Measurements from ENCODE around the gene TNK2. TPM values are rescaled to one million over a fixed set of nuclear protein-coding genes. Genes with fewer than 3 reads are reported as not detected.

The TNK2 gene
- total RNA-seq, 1 donor from 2014 or later: 46.2 TPM

- H3K27ac Mint-ChIP-seq (ENCODE audit: unreplicated experiment): no peak overlapping the region
- peak; percentile 15 for DNase-seq
- peaks cover 15% of the 10 kb centered on the region for H3K4me1 Mint-ChIP-seq (ENCODE audit: low read depth, unreplicated experiment)
- peaks cover 3% of the 10 kb centered on the region for H3K9me3 Mint-ChIP-seq (ENCODE audit: unreplicated experiment)
- H3K4me3 Mint-ChIP-seq (ENCODE audit: unreplicated experiment): peak overlapping the region; percentile 38
- peaks cover 3% of the 10 kb centered on the region for H3K27me3 Mint-ChIP-seq (ENCODE audit: unreplicated experiment)
- no peak for TF ChIP-seq CTCF (IDR thresholded peaks at IDR 0.05; ENCODE audit: partially characterized antibody, unreplicated experiment)
- H3K36me3 Mint-ChIP-seq (ENCODE audit: unreplicated experiment): no peaks in the 10 kb centered on the region
These were observed 21.9 kb downstream of the TNK2 start for GRCh38 chr3:195886181-195887141.

GRCh38 chr3:195885036-195885891, 23.1 kb downstream of the TNK2 start:
- Mint-ChIP-seq H3K36me3 (ENCODE audit: unreplicated experiment) (no peaks in the 10 kb centered on the region), H3K27ac (ENCODE audit: unreplicated experiment) (peak overlapping the region; percentile 0), H3K4me1 (ENCODE audit: low read depth, unreplicated experiment) (peaks cover 15% of the 10 kb centered on the region), H3K9me3 (ENCODE audit: unreplicated experiment) (peaks cover 3% of the 10 kb centered on the region), H3K27me3 (ENCODE audit: unreplicated experiment) (peaks cover 3% of the 10 kb centered on the region), H3K4me3 (ENCODE audit: unreplicated experiment) (peak overlapping the region; percentile 5)
- no peak for DNase-seq
- no peak for TF ChIP-seq CTCF (IDR thresholded peaks at IDR 0.05; ENCODE audit: partially characterized antibody, unreplicated experiment)

- H3K4me1 Mint-ChIP-seq (ENCODE audit: low read depth, unreplicated experiment): peaks cover 11% of the 10 kb centered on the region
- H3K9me3 Mint-ChIP-seq (ENCODE audit: unreplicated experiment): peaks cover 5% of the 10 kb centered on the region
- no peak overlapping the region for H3K27ac Mint-ChIP-seq (ENCODE audit: unreplicated experiment)
- DNase-seq: no peak
- peaks cover 3% of the 10 kb centered on the region for H3K27me3 Mint-ChIP-seq (ENCODE audit: unreplicated experiment)
- H3K4me3 Mint-ChIP-seq (ENCODE audit: unreplicated experiment): no peak overlapping the region
- TF ChIP-seq CTCF (IDR thresholded peaks at IDR 0.05; ENCODE audit: partially characterized antibody, unreplicated experiment): no peak
- no peaks in the 10 kb centered on the region for H3K36me3 Mint-ChIP-seq (ENCODE audit: unreplicated experiment)
These were observed 23.7 kb downstream of the TNK2 start for GRCh38 chr3:195884691-195885035.

GRCh38 chr3:195883801-195884200, 24.6 kb downstream of the TNK2 start:
- Mint-ChIP-seq H3K9me3 (ENCODE audit: unreplicated experiment) (peaks cover 6% of the 10 kb centered on the region), H3K36me3 (ENCODE audit: unreplicated experiment) (no peaks in the 10 kb centered on the region), H3K4me3 (ENCODE audit: unreplicated experiment) (no peak overlapping the region), H3K27ac (ENCODE audit: unreplicated experiment) (no peak overlapping the region), H3K27me3 (ENCODE audit: unreplicated experiment) (peaks cover 6% of the 10 kb centered on the region), H3K4me1 (ENCODE audit: low read depth, unreplicated experiment) (peaks cover 6% of the 10 kb centered on the region)
- no peak for DNase-seq
- no peak for TF ChIP-seq CTCF (IDR thresholded peaks at IDR 0.05; ENCODE audit: partially characterized antibody, unreplicated experiment)
